H1 (cell line): ENCODE results near the gene WIPI1. TPM values are rescaled to one million over a fixed set of nuclear protein-coding genes. Genes with fewer than 3 reads are reported as not detected.

Experiments used
- CTCF ChIA-PET: fragments of 300-600 bp; sonication (Branson Sonifier 250); formaldehyde crosslinking; loops from one replicate; lab custom pipeline; 2021; ENCODE audit not compliant: partially characterized antibody; lab: Charles Lee
- POLR2A ChIA-PET: fragments of 300-600 bp; sonication (Branson Sonifier 250); formaldehyde crosslinking; loops from one replicate; lab custom pipeline; 2021; ENCODE audit warnings: inconsistent platforms; ENCODE audit not compliant: partially characterized antibody; lab: Charles Lee
- DNase-seq, 2 experiments: peaks; one replicate each; pipeline versions ENCODE4 v3.0.0 to v3.0.0-alpha.2; 2010 to 2022; ENCODE audit warnings: low spot score in 2 of 2, low read depth in 1 of 2, mixed read lengths in 1 of 2
- FAIRE-seq: peaks from 2 replicates; lab custom pipeline; 2011; peaks lifted over from hg19 to GRCh38; lab: Jason Lieb, UNC
- H2AFZ ChIP-seq: 2 replicates; pipeline ENCODE4 v1.8.1; 2012; ENCODE audit warnings: low read length, inconsistent platforms
- H2AK5ac ChIP-seq: 2 replicates; pipeline ENCODE4 v1.6.1; 2013; ENCODE audit warnings: low read depth, low read length
- H2BK120ac ChIP-seq: replicated peaks from 2 replicates; pipeline ENCODE3; 2013; ENCODE audit warnings: low read depth, low read length, inconsistent platforms
- H2BK12ac ChIP-seq: 2 replicates; pipeline ENCODE4 v1.6.1; 2013; ENCODE audit warnings: low read depth, low read length
- H2BK15ac ChIP-seq: 2 replicates; pipeline ENCODE4 v1.6.1; 2013; ENCODE audit warnings: low read length
- H2BK20ac ChIP-seq: 2 replicates; pipeline ENCODE4 v1.6.1; 2013; ENCODE audit warnings: low read length
- H2BK5ac ChIP-seq: 2 replicates; pipeline ENCODE4 v1.6.1; 2013; ENCODE audit warnings: low read depth, low read length
- H3K14ac ChIP-seq: 2 replicates; pipeline ENCODE4 v1.6.1; 2013; ENCODE audit warnings: inconsistent platforms; ENCODE audit not compliant: insufficient read length
- H3K18ac ChIP-seq: 2 replicates; pipeline ENCODE4 v1.6.1; 2013; ENCODE audit warnings: low read length; ENCODE audit errors: extremely low read depth
- H3K23ac ChIP-seq: 2 replicates; pipeline ENCODE4 v1.6.1; 2013; ENCODE audit warnings: inconsistent platforms; ENCODE audit not compliant: insufficient read length
- H3K23me2 ChIP-seq: 2 replicates; pipeline ENCODE4 v1.6.1; 2013; ENCODE audit warnings: low read depth, low read length
- H3K27ac ChIP-seq: 2 replicates; pipeline ENCODE4 v1.6.1; 2011; ENCODE audit warnings: low read depth, low read length, inconsistent platforms
- H3K27me3 ChIP-seq, 4 experiments: replicated peaks in 1 of 4; 1 replicate in 1 of 4; 2 replicates in 3 of 4; pipeline versions ENCODE4 v1.6.1 to v1.8.1; 2011 to 2013; ENCODE audit warnings: low read length in 3 of 4, mild to moderate bottlenecking in 3 of 4, inconsistent platforms in 2 of 4, mixed read lengths in 2 of 4, moderate library complexity in 1 of 4; ENCODE audit not compliant: control insufficient read depth in 3 of 4, insufficient read depth in 3 of 4; ENCODE audit errors: extremely low read depth in 1 of 4
- H3K36me3 ChIP-seq, 4 experiments: 2 replicates each; pipeline versions ENCODE4 v1.6.1 to v1.8.1; 2011 to 2013; ENCODE audit warnings: mild to moderate bottlenecking in 4 of 4, low read length in 3 of 4, moderate library complexity in 2 of 4, control low read depth in 1 of 4, inconsistent platforms in 1 of 4; ENCODE audit not compliant: insufficient read depth in 4 of 4, control insufficient read depth in 2 of 4
- H3K4ac ChIP-seq: replicated peaks from 2 replicates; pipeline ENCODE3; 2013; ENCODE audit warnings: low read length, low read depth, mixed read lengths, inconsistent platforms; ENCODE audit not compliant: insufficient read length
- H3K4me1 ChIP-seq, 4 experiments: replicated peaks in 1 of 4; 1 replicate in 1 of 4; 2 replicates in 3 of 4; pipeline versions ENCODE4 v1.6.1 to v1.8.1; 2011 to 2013; ENCODE audit warnings: low read length in 3 of 4, inconsistent platforms in 2 of 4, mixed read lengths in 1 of 4; ENCODE audit not compliant: insufficient read depth in 4 of 4, control insufficient read depth in 3 of 4
- H3K4me2 ChIP-seq, 2 experiments: 2 replicates each; pipeline versions ENCODE4 v1.6.1 to v1.8.1; 2011 to 2013; ENCODE audit warnings: low read depth in 2 of 2, low read length in 2 of 2, control low read depth in 1 of 2, inconsistent platforms in 1 of 2, mild to moderate bottlenecking in 1 of 2; ENCODE audit not compliant: insufficient read depth in 1 of 2
- H3K4me3 ChIP-seq, 4 experiments: fragments of 200-600, 300-600 bp in 1 of 4; sonication (generic), shearing (Covaris generic), sonication (Bioruptor Twin) in 1 of 4; 2 replicates each; pipeline versions ENCODE4 v1.5.1 to v1.8.1; 2011 to 2016; ENCODE audit warnings: low read length in 4 of 4, low read depth in 3 of 4, control low read depth in 2 of 4, inconsistent platforms in 2 of 4, mild to moderate bottlenecking in 2 of 4, mixed read lengths in 1 of 4, moderate library complexity in 1 of 4; ENCODE audit not compliant: insufficient read depth in 2 of 4; ENCODE audit errors: extremely low read depth in 1 of 4
- H3K56ac ChIP-seq: replicated peaks from 2 replicates; pipeline ENCODE3; 2013; ENCODE audit warnings: low read depth, mild to moderate bottlenecking, mixed read lengths, low read length, inconsistent platforms; ENCODE audit not compliant: insufficient read length
- H3K79me1 ChIP-seq: 2 replicates; pipeline ENCODE4 v1.6.1; 2013; ENCODE audit warnings: low read depth, low read length, control low read depth
- H3K79me2 ChIP-seq, 2 experiments: 2 replicates each; pipeline versions ENCODE4 v1.6.1 to v1.8.1; 2012 to 2013; ENCODE audit warnings: low read length in 2 of 2, mild to moderate bottlenecking in 2 of 2, inconsistent platforms in 1 of 2; ENCODE audit not compliant: insufficient read depth in 2 of 2, control insufficient read depth in 1 of 2
- H3K9ac ChIP-seq, 4 experiments: replicated peaks in 1 of 4; 1 replicate in 1 of 4; 2 replicates in 3 of 4; pipeline versions ENCODE4 v1.6.1 to v1.8.1; 2011 to 2013; ENCODE audit warnings: low read depth in 3 of 4, low read length in 3 of 4, control low read depth in 2 of 4, mild to moderate bottlenecking in 2 of 4, moderate library complexity in 2 of 4, inconsistent platforms in 1 of 4; ENCODE audit errors: extremely low read depth in 1 of 4
- H3K9me3 ChIP-seq, 2 experiments: 2 replicates each; pipeline versions ENCODE4 v1.6.1 to v1.8.1; 2012 to 2013; ENCODE audit warnings: mild to moderate bottlenecking in 2 of 2, moderate library complexity in 2 of 2, control low read depth in 1 of 2, inconsistent platforms in 1 of 2, low read depth in 1 of 2, low read length in 1 of 2, mixed read lengths in 1 of 2; ENCODE audit not compliant: insufficient read depth in 2 of 2
- H4K20me1 ChIP-seq, 2 experiments: replicated peaks in 1 of 2; 2 replicates each; pipeline versions ENCODE3 to v1.8.1; 2011 to 2013; ENCODE audit warnings: inconsistent platforms in 2 of 2, low read length in 2 of 2, mild to moderate bottlenecking in 1 of 2; ENCODE audit not compliant: insufficient read depth in 2 of 2, control insufficient read depth in 1 of 2
- H4K5ac ChIP-seq: 2 replicates; pipeline ENCODE4 v1.6.1; 2013; ENCODE audit warnings: low read length, low read depth, mixed read lengths, inconsistent platforms; ENCODE audit not compliant: insufficient read length
- H4K8ac ChIP-seq: 2 replicates; pipeline ENCODE4 v1.8.0; 2013; ENCODE audit warnings: mild to moderate bottlenecking, moderate library complexity, low read length, inconsistent platforms; ENCODE audit not compliant: insufficient read depth; ENCODE audit errors: extremely low read depth
- H4K91ac ChIP-seq: replicated peaks from 2 replicates; pipeline ENCODE3; 2013; ENCODE audit warnings: low read length, mixed read lengths, inconsistent platforms; ENCODE audit not compliant: insufficient read length
- CTCF ChIP-seq, 3 experiments: IDR thresholded peaks; 1 replicate in 2 of 3; 2 replicates in 1 of 3; pipeline versions ENCODE4 v1.5.1 to v1.6.1; 2011; ENCODE audit warnings: low read length in 3 of 3, mild to moderate bottlenecking in 3 of 3, inconsistent platforms in 2 of 3, low read depth in 1 of 3, moderate library complexity in 1 of 3; ENCODE audit not compliant: insufficient read depth in 1 of 3; ENCODE audit errors: control extremely low read depth in 1 of 3
- E2F6 ChIP-seq: IDR thresholded peaks from 2 replicates; pipeline ENCODE4 v1.6.1; 2012; ENCODE audit warnings: inconsistent platforms
- FOSL1 ChIP-seq: IDR thresholded peaks from 2 replicates; pipeline ENCODE4 v1.6.1; 2011; ENCODE audit warnings: mild to moderate bottlenecking, low read depth, low read length, moderate library complexity; ENCODE audit not compliant: insufficient read depth
- KDM4A ChIP-seq: IDR thresholded peaks from one replicate; pipeline ENCODE4 v1.7.1; 2012; ENCODE audit warnings: low read depth, mild to moderate bottlenecking, moderate library complexity, low read length, inconsistent platforms; ENCODE audit not compliant: severe bottlenecking
- RBBP5 ChIP-seq: IDR thresholded peaks from 2 replicates; pipeline ENCODE4 v1.7.1; 2012; ENCODE audit warnings: low read depth, mild to moderate bottlenecking, inconsistent platforms, low read length, moderate library complexity, borderline replicate concordance
- TBP ChIP-seq: IDR thresholded peaks from 2 replicates; pipeline ENCODE4 v1.6.1; 2011; ENCODE audit warnings: low read depth, low read length, improper control_type of control experiment
- ZNF274 ChIP-seq: IDR thresholded peaks from 2 replicates; pipeline ENCODE4 v1.7.0; 2012; ENCODE audit warnings: low read length, borderline replicate concordance; ENCODE audit errors: extremely low read depth
- WGBS, 2 experiments: shearing (Covaris generic) in 1 of 2; methylation state at CpG; one replicate each; pipeline versions ENCODE4 v1.1.6 to v1.1.7; 2013 to 2015; ENCODE audit warnings: low lambda C conversion rate in 2 of 2, mixed read lengths in 2 of 2, inconsistent platforms in 1 of 2, low coverage in 1 of 2, missing lambda C conversion rate in 1 of 2; ENCODE audit not compliant: insufficient replicate concordance in 2 of 2, insufficient coverage in 1 of 2, insufficient read length in 1 of 2; ENCODE audit errors: extremely low coverage in 1 of 2, missing lambda C conversion rate in 1 of 2; 5-methylcytosine and 5-hydroxymethylcytosine counted together
- polyA plus RNA-seq, 7 experiments: library from polyadenylated mRNA; depleted of rRNA in 3 of 7; stranded (reverse) in 5 of 7; unstranded in 2 of 7; fragments of >200 nt in 5 of 7; fragments of 200-250 nt in 2 of 7; gene quantifications; 1 replicate in 5 of 7; 2 replicates in 1 of 7; 4 replicates in 1 of 7; pipeline versions ENCODE4 v1.2.1 to v1.2.3, GENCODE V29; 2011 to 2013; ENCODE audit warnings: missing spikeins in 2 of 7, mixed read lengths in 2 of 7
- total RNA-seq: library from RNA; stranded (reverse); fragmentation: NEBNext Ultra II Directional; extraction: Animal tissue kit (Norgen Biotek cat#: 25700); gene quantifications from 2 replicates; pipeline ENCODE4 v1.2.1, GENCODE V29; 2021

The WIPI1 gene
- total and polyA plus RNA-seq, 2 of the 8 experiments (the other 6 are each of a cell fraction or from before 2014, with no cell fraction given), result 16.6 to 17.4 TPM

- 11% methylated on average over 23 of the region's 23 CpGs; no CpG with 5 or more reads in 1 of the 2 experiments for WGBS, 2 experiments
- Histone ChIP-seq H3K56ac (no peak overlapping the region), H3K27me3 (no peaks in the 10 kb centered on the region), H3K4ac (peak overlapping the region; percentile 55), H2BK20ac (0 out of 2 replicates have a peak overlapping the region, but pooled peaks have one; percentile 25), H3K4me2 (peak overlapping the region; percentile 72 to 78), H4K91ac (peak overlapping the region; percentile 18), H3K79me2 (no peaks in the 10 kb centered on the region), H3K79me1 (no peaks in the 10 kb centered on the region), H3K4me3 (peak overlapping the region; percentile 71 to 84 (median 78)), H2BK120ac (no peak overlapping the region), H3K14ac (no peak overlapping the region), H3K18ac (no peak overlapping the region), H2AFZ (peak overlapping the region; percentile 59), H3K9me3 (no peaks in the 10 kb centered on the region), H3K27ac (peak overlapping the region; percentile 30; the same call in 1 of the 2 replicates), H2BK12ac (no peak overlapping the region; the same call in 1 of the 2 replicates), H2BK5ac (no peak overlapping the region; the same call in 1 of the 2 replicates), H3K23me2 (peaks cover 8% of the 10 kb centered on the region; the same call in 1 of the 2 replicates), H4K8ac (peak overlapping the region; percentile 79), H3K23ac (no peak overlapping the region), H3K9ac (peak overlapping the region in 3 of 4 experiments; percentile 56 to 74 (median 65); a peak in 6 of 7 replicates), H4K5ac (no peak overlapping the region), H3K36me3 (no peaks in the 10 kb centered on the region), H3K4me1 (peaks cover 3 to 4% (median 3%) of the 10 kb centered on the region in 4 experiments; a peak in 5 of 7 replicates), H4K20me1 (peaks cover 0 to 1% of the 10 kb centered on the region in 2 experiments), H2AK5ac (no peak overlapping the region), H2BK15ac (no peak overlapping the region)
- FAIRE-seq (no peak), DNase-seq (peak; percentile 58 to 68)
- ChIA-PET POLR2A (interaction anchor here (1.1 to 3.0 kb wide), 5 partner anchors 10 to 257 kb away, joined by 3 to 9 read pairs (median 3); partner anchors contain the start of genes AMZ2, ARSG and PRKAR1A), CTCF (interaction anchor here (1.1 to 4.1 kb wide), 7 partner anchors 9 to 284 kb away, joined by 3 to 25 read pairs (median 4); no protein-coding TSS in a partner anchor)
- TF ChIP-seq ZNF274 (no peak), FOSL1 (no peak), CTCF (IDR thresholded peaks at IDR 0.05; ENCODE audit: control extremely low read depth in 1 of 3, insufficient read depth in 1 of 3, low read depth in 1 of 3, low read length in 3 of 3) (no peak), TBP (0 out of 2 replicates have a peak, but pooled peaks have one; percentile 25), KDM4A (peak; percentile 52), E2F6 (peak; percentile 82), RBBP5 (peak; percentile 25; the same call in 1 of the 2 replicates)
Measured at GRCh38 chr17:68456339-68457167, 743 bp downstream of the WIPI1 start.
